ENCODE results near the gene CRELD1.
A peak's percentile ranks its signal among the peaks of the same experiment; 100 is the strongest.
"Not testable (repeated sequence)": the region's sequence is repeated elsewhere in the genome, so short reads cannot be mapped to it uniquely, and the experiment has no call there.

The CRELD1 gene, protein sequence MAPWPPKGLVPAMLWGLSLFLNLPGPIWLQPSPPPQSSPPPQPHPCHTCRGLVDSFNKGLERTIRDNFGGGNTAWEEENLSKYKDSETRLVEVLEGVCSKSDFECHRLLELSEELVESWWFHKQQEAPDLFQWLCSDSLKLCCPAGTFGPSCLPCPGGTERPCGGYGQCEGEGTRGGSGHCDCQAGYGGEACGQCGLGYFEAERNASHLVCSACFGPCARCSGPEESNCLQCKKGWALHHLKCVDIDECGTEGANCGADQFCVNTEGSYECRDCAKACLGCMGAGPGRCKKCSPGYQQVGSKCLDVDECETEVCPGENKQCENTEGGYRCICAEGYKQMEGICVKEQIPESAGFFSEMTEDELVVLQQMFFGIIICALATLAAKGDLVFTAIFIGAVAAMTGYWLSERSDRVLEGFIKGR

GRCh38 chr3:9933561-9934234 is at the start of gene CRELD1:
TSS of gene CRELD1 (plus strand) at chr3:9933834. CDS start at chr3:9934439, 605 bp downstream.
- DNase-seq (ENCODE audit: low read depth) = peak; percentile 92

GRCh38 chr3:9884555-9885165 is 49.0 kb upstream of the CRELD1 start:
- DNase-seq (ENCODE audit: low read depth) = no peak

DNA sequence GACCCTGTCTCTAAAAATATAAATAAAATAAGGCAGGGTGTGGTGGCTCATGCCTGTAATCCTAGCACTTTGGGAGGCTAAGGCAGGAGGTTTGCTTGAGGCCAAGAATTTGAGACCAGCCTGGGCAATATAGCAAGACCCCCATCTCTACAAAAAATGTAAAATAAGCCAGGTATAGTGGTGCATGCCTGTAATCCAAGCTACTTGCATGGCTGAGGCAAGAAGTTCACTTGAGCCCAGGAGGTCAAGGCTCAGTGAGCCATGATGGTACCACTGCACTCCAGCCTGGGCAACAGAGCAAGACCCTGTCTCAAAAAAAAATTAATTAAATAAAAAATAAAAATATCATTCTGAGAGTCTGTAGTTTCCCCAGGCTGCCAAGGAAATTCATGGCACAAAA is 47.3 kb upstream of the CRELD1 start:
- DNase-seq (ENCODE audit: low read depth) = no peak

DNA sequence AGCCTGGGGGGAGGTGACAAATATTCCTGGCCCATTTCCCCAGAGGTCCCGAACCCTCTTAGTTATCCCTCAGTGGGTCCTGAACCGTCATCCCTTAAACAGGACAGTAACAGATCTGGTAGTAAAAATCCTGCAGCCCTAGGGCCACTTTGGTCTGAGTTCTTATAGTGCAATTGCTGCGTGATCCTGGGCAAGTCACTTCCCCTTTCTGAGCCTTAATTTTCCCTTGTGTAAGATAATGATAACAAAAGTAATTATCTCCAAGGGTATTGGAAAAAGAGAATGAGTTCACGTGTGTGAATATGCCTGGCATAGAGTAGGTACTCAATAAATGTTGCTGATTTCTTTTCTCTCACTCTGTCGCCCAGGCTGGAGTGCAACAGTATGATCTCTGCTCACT is 46.2 kb upstream of the CRELD1 start:
- DNase-seq (ENCODE audit: low read depth) = no peak

- no peak for DNase-seq (ENCODE audit: low read depth)
These were observed 45.1 kb upstream of the CRELD1 start for GRCh38 chr3:9888540-9888939.

DNA sequence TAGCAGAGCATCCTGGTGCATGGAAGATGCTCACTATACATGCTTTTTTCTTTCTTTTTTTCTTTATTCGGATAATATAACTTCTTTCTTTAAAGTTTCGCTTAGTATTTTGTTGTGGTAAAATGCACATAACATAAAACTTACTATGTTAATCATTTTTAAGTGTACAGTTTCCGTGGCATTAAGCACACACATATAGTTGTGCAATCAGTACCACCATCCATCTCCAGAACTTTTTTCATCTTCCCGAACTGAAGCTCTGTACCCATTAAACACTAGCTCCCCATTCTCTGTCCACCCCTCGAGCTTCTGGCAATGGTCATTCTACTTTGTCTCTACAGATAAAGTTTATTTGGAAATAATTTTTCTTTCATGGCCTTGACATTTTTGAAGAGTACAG is 44.2 kb upstream of the CRELD1 start:
- no peak for DNase-seq (ENCODE audit: low read depth)

GRCh38 chr3:9890249-9891071 is 43.2 kb upstream of the CRELD1 start, which contains the start of gene JAGN1:
TSS of gene JAGN1 (plus strand) at chr3:9890610. CDS start at chr3:9890723, 113 bp downstream.
- DNase-seq (ENCODE audit: low read depth) = peak; percentile 83

DNA sequence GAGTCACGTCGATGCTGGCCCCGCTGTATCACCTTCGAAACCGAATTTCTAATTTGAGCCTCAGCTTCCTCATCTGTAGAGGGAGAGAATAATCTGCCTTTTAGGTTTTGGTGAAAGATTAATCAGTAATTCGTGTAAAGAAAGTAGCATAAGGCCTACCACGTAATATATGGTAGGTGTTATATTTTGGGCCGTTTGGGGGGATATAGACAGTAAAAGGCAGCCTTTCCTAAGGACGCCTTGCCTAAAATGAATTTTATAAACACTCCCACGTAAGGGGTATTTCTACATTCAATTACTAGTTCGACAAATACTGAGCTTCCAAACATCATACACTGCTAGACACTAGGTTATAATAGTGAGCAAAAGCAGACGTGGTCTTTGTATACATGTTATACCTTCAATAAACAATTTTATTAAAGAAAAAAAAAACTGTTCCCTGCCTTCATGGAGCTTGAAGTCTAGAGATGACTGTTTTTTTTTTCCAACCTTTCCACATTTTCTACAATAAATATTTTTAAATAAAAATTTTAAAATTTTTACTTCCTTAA is 42.5 kb upstream of the CRELD1 start:
- no peak for DNase-seq (ENCODE audit: low read depth)

GRCh38 chr3:9893739-9894138 is 39.9 kb upstream of the CRELD1 start:
- no peak for DNase-seq (ENCODE audit: low read depth)

GRCh38 chr3:9895715-9896114 is 37.9 kb upstream of the CRELD1 start:
- DNase-seq (ENCODE audit: low read depth) = not testable (repeated sequence)

DNA sequence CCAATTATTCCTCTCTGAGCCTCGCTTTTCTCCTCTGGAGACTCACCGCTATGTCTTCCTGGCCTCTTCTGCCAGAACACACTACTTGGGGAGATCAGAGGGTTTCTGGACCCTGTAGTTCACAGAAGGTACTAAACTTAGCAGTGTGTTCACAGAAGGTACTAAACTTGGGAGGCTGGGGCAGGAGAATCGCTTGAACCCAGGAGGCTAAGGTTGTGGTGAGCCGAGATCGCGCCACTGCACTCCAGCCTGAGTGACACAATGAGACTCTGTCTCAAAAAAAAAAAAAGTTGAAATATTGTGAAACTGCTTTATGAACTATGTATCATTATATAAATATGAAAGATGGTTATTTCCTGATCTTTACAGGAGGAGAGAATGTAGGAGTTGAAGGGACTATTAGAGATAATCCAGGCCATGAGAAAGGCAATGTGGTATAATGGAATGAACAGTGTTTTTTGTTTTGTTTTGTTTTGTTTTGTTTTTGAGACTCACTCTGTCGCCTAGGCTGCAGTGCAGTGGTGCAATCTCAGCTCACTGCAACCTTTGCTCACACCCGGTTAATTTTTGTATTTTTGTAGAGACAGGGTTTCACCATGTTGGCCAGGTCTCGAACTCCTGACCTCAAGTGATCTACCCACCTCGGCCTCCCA is 36.8 kb upstream of the CRELD1 start:
- not testable (repeated sequence) for DNase-seq (ENCODE audit: low read depth)

DNA sequence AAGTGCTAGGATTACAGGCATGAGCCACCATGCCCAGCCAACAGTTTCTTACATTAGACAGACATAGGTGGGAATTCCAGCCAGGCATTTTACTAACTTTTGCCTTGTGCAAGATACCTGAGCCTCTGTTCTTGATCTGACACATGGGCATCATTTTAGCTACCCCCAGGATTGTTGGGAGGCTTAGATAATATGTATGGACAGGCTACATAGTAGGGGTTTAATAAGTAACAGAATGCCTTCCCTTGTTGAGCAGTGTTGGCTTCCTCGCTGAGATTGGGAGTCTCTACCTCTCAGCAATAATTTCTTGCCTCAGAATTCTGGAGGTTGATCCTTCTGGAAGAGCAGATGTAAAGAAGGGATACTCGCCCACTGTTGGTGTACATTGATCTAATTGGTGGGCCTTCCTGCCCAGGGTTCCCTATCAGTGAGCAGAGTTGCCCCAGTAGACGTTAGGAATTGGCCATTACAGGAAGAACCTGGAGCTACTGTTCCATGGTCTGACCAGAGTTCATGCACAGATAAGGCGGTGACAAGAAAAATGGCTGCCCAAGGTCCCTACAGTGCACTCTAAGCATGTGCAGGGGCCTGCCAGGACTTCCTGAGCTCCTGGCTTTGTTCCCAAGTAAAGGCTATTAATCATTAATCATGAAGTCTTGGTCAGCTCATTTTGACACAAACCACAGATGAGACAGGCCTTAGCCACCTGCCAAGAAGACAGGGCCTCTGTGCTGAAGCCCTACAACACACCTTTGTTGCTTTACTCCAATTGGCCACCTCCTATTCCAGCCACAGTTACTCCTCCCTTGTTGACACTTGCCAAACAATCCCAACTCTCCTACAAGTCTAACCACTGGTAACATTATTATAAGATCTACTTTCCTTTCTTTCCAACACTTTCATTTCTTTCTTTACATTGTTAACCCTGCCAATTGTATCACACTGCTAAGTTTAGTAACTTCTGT is 35.9 kb upstream of the CRELD1 start:
- no peak for DNase-seq (ENCODE audit: low read depth)

DNA sequence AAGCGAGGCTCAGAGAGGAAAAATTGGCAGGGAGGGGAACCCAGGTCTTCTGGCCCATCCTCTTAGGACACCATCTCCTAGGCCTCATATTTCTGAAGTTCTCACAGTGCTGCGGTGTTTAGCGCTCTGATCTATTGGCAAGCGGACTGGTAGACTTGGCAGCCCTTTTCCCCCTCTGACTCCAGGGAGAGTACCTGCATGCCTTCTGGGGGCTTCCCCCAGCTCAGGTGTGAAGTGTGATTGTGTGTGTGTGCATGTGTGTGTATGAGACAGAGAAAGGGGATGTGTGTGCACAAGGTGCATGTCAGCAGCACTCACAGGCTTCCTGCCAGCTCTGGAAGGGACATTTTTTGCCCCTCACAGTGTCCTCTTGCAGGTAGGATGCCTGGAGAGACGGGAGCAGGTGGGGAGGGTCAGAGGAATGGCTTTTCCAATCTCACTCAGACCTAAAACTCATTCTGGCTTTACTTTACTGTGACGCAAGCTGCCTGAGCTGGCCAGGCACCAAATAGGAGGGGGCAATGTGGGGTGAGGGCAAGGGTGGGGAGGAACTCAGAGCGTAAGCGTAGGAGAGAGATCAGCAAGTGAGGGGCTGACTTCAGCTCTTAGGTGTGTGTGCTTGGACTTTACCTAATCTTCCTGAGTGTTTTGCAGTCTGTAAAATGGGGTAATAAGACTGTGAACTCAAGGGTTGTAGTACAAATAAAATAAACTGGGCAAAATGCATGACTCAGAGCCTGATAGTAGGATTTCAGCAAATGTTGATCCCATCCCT is 35.0 kb upstream of the CRELD1 start:
- DNase-seq (ENCODE audit: low read depth) = no peak

GRCh38 chr3:9899289-9899791 is 34.3 kb upstream of the CRELD1 start:
- no peak for DNase-seq (ENCODE audit: low read depth)

- not testable (repeated sequence) for DNase-seq (ENCODE audit: low read depth)
These were observed 32.6 kb upstream of the CRELD1 start for GRCh38 chr3:9900965-9901415.

GRCh38 chr3:9901967-9902366 is 31.7 kb upstream of the CRELD1 start:
- no peak for DNase-seq (ENCODE audit: low read depth)

GRCh38 chr3:9902372-9903237 is 31.0 kb upstream of the CRELD1 start, which contains the start of gene IL17RE:
TSS of gene IL17RE (plus strand) at chr3:9902848. CDS start at chr3:9902933, 85 bp downstream.
- DNase-seq (ENCODE audit: low read depth) = no peak

- DNase-seq (ENCODE audit: low read depth) = no peak
These were observed 30.4 kb upstream of the CRELD1 start for GRCh38 chr3:9903238-9903624.
